ENCODE measurements around the gene NDUFS7.

- TF ChIP-seq, protein P1, sequence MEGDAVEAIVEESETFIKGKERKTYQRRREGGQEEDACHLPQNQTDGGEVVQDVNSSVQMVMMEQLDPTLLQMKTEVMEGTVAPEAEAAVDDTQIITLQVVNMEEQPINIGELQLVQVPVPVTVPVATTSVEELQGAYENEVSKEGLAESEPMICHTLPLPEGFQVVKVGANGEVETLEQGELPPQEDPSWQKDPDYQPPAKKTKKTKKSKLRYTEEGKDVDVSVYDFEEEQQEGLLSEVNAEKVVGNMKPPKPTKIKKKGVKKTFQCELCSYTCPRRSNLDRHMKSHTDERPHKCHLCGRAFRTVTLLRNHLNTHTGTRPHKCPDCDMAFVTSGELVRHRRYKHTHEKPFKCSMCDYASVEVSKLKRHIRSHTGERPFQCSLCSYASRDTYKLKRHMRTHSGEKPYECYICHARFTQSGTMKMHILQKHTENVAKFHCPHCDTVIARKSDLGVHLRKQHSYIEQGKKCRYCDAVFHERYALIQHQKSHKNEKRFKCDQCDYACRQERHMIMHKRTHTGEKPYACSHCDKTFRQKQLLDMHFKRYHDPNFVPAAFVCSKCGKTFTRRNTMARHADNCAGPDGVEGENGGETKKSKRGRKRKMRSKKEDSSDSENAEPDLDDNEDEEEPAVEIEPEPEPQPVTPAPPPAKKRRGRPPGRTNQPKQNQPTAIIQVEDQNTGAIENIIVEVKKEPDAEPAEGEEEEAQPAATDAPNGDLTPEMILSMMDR (IDR thresholded peaks at IDR 0.05): no peak
- TF ChIP-seq POLR2A (IDR thresholded peaks at IDR 0.05): no peak
- no peak for TF ChIP-seq EP300 (IDR thresholded peaks at IDR 0.05)
- no peak for TF ChIP-seq POLR2AphosphoS5 (IDR thresholded peaks at IDR 0.05)
These were observed 37.7 kb downstream of the NDUFS7 start for GRCh38 chr19:1421218-1421957.
